AG09309 (cell line): ENCODE measurements around the gene CAPN1.
"Not testable (repeated sequence)": the region's sequence is repeated elsewhere in the genome, so short reads cannot be mapped to it uniquely, and the experiment has no call there.

Experiments used
- DNase-seq: peaks from one replicate; pipeline ENCODE4 v3.0.0-alpha.2; 2010; ENCODE audit warnings: low read depth
- H3K4me3 ChIP-seq: 2 replicates; pipeline ENCODE4 v1.5.1; 2011; ENCODE audit warnings: mild to moderate bottlenecking, low read depth, low read length, moderate library complexity; ENCODE audit not compliant: control insufficient read depth
- CTCF ChIP-seq: IDR thresholded peaks from 2 replicates; pipeline ENCODE4 v1.5.1; 2011; ENCODE audit warnings: mild to moderate bottlenecking, low read depth, low read length, inconsistent platforms; ENCODE audit not compliant: insufficient read depth, control insufficient read depth; ENCODE audit errors: missing control alignments

Gene CAPN1

GRCh38 chr11:65169164-65169641 is 12.5 kb upstream of the CAPN1 start:
- no peak for TF ChIP-seq CTCF
- no peak for DNase-seq
- H3K4me3 ChIP-seq = no peak overlapping the region

- H3K4me3 ChIP-seq = no peak within 1 kb of the TSS
- DNase-seq = no peak
- no peak for TF ChIP-seq CTCF
Observed at GRCh38 chr11:65170058-65170534, 11.6 kb upstream of the CAPN1 start, which contains the start of gene SPDYC. Gene SPDYC (plus strand): TSS chr11:65170233. CDS start chr11:65171358, 1,125 bp downstream.

GRCh38 chr11:65172600-65172999 is 9.1 kb upstream of the CAPN1 start:
- no peak overlapping the region for H3K4me3 ChIP-seq
- no peak for DNase-seq
- no peak for TF ChIP-seq CTCF

- H3K4me3 ChIP-seq, DNase-seq: not testable (repeated sequence)
Observed at GRCh38 chr11:65174571-65175010, 7.1 kb upstream of the CAPN1 start.

- DNase-seq = no peak
- peak; percentile 45 for TF ChIP-seq CTCF
- H3K4me3 ChIP-seq = peak overlapping the region; percentile 99
Observed at GRCh38 chr11:65180877-65181568, 705 bp upstream of the CAPN1 start.

- TF ChIP-seq CTCF = no peak
- no peak for DNase-seq
- peak overlapping the region; percentile 99 for H3K4me3 ChIP-seq
Observed at GRCh38 chr11:65182258-65183170, 786 bp downstream of the CAPN1 start.
